Thoracic aorta (tissue), 2 donors: ENCODE data around the gene KCNMB3. TPM values are rescaled to one million over a fixed set of nuclear protein-coding genes. Genes with fewer than 3 reads are reported as not detected.

Experiments
- ATAC-seq: fragments of 150-250 bp; one replicate; pipeline ENCODE4 v1.8.0; 2017; ENCODE audit warnings: low read depth; ENCODE audit not compliant: insufficient number of reproducible peaks, low FRiP score
- DNase-seq: peaks from one replicate; pipeline ENCODE4 v3.0.0-alpha.2; 2020; ENCODE audit warnings: low spot score
- H3K27ac ChIP-seq, 2 donors: fragments of 200-600 bp; sonication (generic); 1 replicate in 1 of 2; 2 replicates in 1 of 2; pipeline ENCODE4 v1.5.1; 2016; ENCODE audit warnings: mild to moderate bottlenecking in 2 of 2, moderate library complexity in 2 of 2
- H3K27me3 ChIP-seq: fragments of 200-600 bp; sonication (generic); replicated peaks from 2 replicates; pipeline ENCODE4 v1.6.0; 2016; ENCODE audit warnings: mild to moderate bottlenecking; ENCODE audit not compliant: insufficient read depth
- H3K36me3 ChIP-seq: fragments of 200-600 bp; sonication (generic); one replicate; pipeline ENCODE4 v1.5.1; 2016
- H3K4me1 ChIP-seq, 2 donors: fragments of 200-600 bp; sonication (generic); 1 replicate in 1 of 2; 2 replicates in 1 of 2; pipeline versions ENCODE4 v1.5.1 to v1.6.0; 2016; ENCODE audit warnings: low read depth in 2 of 2, mild to moderate bottlenecking in 1 of 2; ENCODE audit not compliant: control insufficient read depth in 1 of 2
- H3K4me3 ChIP-seq: fragments of 200-600 bp; sonication (generic); 2 replicates; pipeline ENCODE4 v1.5.1; 2016; ENCODE audit warnings: mild to moderate bottlenecking
- H3K9me3 ChIP-seq: fragments of 200-600 bp; sonication (generic); 2 replicates; pipeline ENCODE4 v1.5.1; 2016
- total RNA-seq, 2 donors: library from RNA; depleted of rRNA; stranded (reverse); fragments of >200 nt; gene quantifications; one replicate each; pipeline versions ENCODE4 v1.1.0 to v1.2.3, GENCODE V29; 2016
- TF ChIP-seq, protein P1 (sequence below): fragments of 200-600 bp; sonication (generic); IDR thresholded peaks from one replicate; pipeline ENCODE4 v1.5.1; 2019; ENCODE audit warnings: antibody characterized with exemption

KCNMB3 gene
- total RNA-seq, 2 donors from 2014 or later = 7.7 to 10.3 TPM

DNA sequence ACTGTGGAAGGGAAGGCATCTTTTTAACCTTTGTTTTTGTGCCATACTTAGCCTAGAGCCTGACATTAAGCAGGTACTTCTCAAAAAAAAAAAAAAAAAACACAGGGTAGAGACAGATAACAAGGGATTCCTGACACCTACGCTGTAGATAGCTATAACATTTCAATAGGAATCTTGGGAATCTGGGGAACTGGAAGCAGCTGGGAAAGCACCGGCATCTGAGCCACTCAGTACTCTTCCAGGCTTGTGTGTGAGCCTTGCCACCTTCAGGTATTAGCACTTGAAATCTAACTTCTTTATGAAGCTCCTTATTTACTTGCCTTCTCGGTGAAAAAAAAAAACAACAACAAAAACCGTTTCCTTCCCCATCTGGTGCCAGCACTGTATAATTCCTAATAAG is 56.0 kb downstream of the KCNMB3 start:
- no peaks in the 10 kb centered on the region for H3K9me3 ChIP-seq
- ATAC-seq = no peak

More for the DNA sequence above, 56.0 kb downstream of the KCNMB3 start:
- Histone ChIP-seq H3K4me3 (no peak overlapping the region), H3K27me3 (no peaks in the 10 kb centered on the region), H3K36me3 (no peaks in the 10 kb centered on the region), H3K27ac (no peak overlapping the region), H3K4me1 (peaks cover 21 to 45% of the 10 kb centered on the region in 2 donors)
- DNase-seq = no peak
- TF ChIP-seq, protein P1, sequence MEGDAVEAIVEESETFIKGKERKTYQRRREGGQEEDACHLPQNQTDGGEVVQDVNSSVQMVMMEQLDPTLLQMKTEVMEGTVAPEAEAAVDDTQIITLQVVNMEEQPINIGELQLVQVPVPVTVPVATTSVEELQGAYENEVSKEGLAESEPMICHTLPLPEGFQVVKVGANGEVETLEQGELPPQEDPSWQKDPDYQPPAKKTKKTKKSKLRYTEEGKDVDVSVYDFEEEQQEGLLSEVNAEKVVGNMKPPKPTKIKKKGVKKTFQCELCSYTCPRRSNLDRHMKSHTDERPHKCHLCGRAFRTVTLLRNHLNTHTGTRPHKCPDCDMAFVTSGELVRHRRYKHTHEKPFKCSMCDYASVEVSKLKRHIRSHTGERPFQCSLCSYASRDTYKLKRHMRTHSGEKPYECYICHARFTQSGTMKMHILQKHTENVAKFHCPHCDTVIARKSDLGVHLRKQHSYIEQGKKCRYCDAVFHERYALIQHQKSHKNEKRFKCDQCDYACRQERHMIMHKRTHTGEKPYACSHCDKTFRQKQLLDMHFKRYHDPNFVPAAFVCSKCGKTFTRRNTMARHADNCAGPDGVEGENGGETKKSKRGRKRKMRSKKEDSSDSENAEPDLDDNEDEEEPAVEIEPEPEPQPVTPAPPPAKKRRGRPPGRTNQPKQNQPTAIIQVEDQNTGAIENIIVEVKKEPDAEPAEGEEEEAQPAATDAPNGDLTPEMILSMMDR = no peak

Other genes with a start within 250 kb of the KCNMB3 start
- gene ZMAT3, start 179.3 kb downstream of the KCNMB3 start, total RNA-seq = 10 to 100 TPM; 31.0 to 37.9 TPM
- 10 to 100 TPM; 33.9 to 39.5 TPM for gene PIK3CA, start 102.8 kb downstream of the KCNMB3 start, total RNA-seq
- gene ZNF639, start 71.9 kb upstream of the KCNMB3 start, total RNA-seq = 10 to 100 TPM; 21.8 to 62.2 TPM
- gene MFN1, start 96.6 kb upstream of the KCNMB3 start, total RNA-seq = 10 to 100 TPM; 26.3 to 57.4 TPM
- gene GNB4, start 200.4 kb upstream of the KCNMB3 start, total RNA-seq = 10 to 100 TPM; 66.2 to 66.7 TPM